Osteoblast (primary cell): ENCODE results near the gene LTB4R2. TPM values are rescaled to one million over a fixed set of nuclear protein-coding genes. Genes with fewer than 3 reads are reported as not detected.
A peak's percentile ranks its signal among the peaks of the same experiment; 100 is the strongest.

Experiments used
- DNase-seq: peaks from one replicate; pipeline ENCODE4 v3.0.0; 2011; ENCODE audit warnings: low spot score, mixed read lengths; ENCODE audit not compliant: insufficient read length; ENCODE audit errors: missing footprints
- H2AFZ ChIP-seq: 2 replicates; pipeline ENCODE4 v1.6.0; 2011; ENCODE audit warnings: mild to moderate bottlenecking, low read length
- H3K27ac ChIP-seq: 2 replicates; pipeline ENCODE4 v1.5.1; 2011; ENCODE audit warnings: mild to moderate bottlenecking, low read depth, low read length, moderate library complexity
- H3K27me3 ChIP-seq: 2 replicates; pipeline ENCODE4 v1.6.0; 2012; ENCODE audit warnings: mild to moderate bottlenecking, control low read depth, inconsistent platforms, low read length, moderate library complexity; ENCODE audit not compliant: insufficient read depth
- H3K36me3 ChIP-seq: 2 replicates; pipeline ENCODE4 v1.5.1; 2011; ENCODE audit warnings: mild to moderate bottlenecking, low read length, control low read depth, moderate library complexity; ENCODE audit not compliant: insufficient read depth
- H3K4me1 ChIP-seq: 2 replicates; pipeline ENCODE4 v1.5.1; 2011; ENCODE audit warnings: mild to moderate bottlenecking, low read length, control low read depth, moderate library complexity; ENCODE audit not compliant: insufficient read depth
- H3K4me2 ChIP-seq: 2 replicates; pipeline ENCODE4 v1.6.0; 2011; ENCODE audit warnings: mild to moderate bottlenecking, low read length; ENCODE audit not compliant: insufficient read depth
- H3K4me3 ChIP-seq: fragments of 200-600 bp; sonication (generic); 3 replicates; pipeline ENCODE4 v1.5.1; 2012; ENCODE audit warnings: mild to moderate bottlenecking, low read length, inconsistent platforms; ENCODE audit not compliant: insufficient read depth
- H3K79me2 ChIP-seq: 2 replicates; pipeline ENCODE4 v1.6.0; 2012; ENCODE audit warnings: mild to moderate bottlenecking, low read length, control low read depth, inconsistent platforms; ENCODE audit not compliant: insufficient read depth
- H3K9me3 ChIP-seq: 2 replicates; pipeline ENCODE4 v1.5.1; 2011; ENCODE audit warnings: low read depth, low read length, control low read depth
- H4K20me1 ChIP-seq: 2 replicates; pipeline ENCODE4 v1.6.0; 2012; ENCODE audit warnings: mild to moderate bottlenecking, low read length, control low read depth; ENCODE audit not compliant: insufficient read depth
- total RNA-seq: library from RNA; depleted of rRNA; stranded (reverse); fragments of >200 nt; gene quantifications from 2 replicates; pipeline ENCODE4 v1.2.3, GENCODE V29; 2012
- TF ChIP-seq, protein P1 (sequence below): IDR thresholded peaks from 2 replicates; pipeline ENCODE4 v1.5.1; 2011; ENCODE audit warnings: mild to moderate bottlenecking, low read depth, low read length, moderate library complexity; ENCODE audit errors: extremely low read depth

Gene LTB4R2
- total RNA-seq, 1 donor, result 5.1 TPM

DNA sequence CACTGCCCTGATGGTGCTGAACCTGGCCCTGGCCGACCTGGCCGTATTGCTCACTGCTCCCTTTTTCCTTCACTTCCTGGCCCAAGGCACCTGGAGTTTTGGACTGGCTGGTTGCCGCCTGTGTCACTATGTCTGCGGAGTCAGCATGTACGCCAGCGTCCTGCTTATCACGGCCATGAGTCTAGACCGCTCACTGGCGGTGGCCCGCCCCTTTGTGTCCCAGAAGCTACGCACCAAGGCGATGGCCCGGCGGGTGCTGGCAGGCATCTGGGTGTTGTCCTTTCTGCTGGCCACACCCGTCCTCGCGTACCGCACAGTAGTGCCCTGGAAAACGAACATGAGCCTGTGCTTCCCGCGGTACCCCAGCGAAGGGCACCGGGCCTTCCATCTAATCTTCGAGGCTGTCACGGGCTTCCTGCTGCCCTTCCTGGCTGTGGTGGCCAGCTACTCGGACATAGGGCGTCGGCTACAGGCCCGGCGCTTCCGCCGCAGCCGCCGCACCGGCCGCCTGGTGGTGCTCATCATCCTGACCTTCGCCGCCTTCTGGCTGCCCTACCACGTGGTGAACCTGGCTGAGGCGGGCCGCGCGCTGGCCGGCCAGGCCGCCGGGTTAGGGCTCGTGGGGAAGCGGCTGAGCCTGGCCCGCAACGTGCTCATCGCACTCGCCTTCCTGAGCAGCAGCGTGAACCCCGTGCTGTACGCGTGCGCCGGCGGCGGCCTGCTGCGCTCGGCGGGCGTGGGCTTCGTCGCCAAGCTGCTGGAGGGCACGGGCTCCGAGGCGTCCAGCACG lies 6.1 kb downstream of the LTB4R2 start:
- no peak overlapping the region for H3K4me3 ChIP-seq
- no peak overlapping the region for H3K4me2 ChIP-seq
- TF ChIP-seq, protein P1, sequence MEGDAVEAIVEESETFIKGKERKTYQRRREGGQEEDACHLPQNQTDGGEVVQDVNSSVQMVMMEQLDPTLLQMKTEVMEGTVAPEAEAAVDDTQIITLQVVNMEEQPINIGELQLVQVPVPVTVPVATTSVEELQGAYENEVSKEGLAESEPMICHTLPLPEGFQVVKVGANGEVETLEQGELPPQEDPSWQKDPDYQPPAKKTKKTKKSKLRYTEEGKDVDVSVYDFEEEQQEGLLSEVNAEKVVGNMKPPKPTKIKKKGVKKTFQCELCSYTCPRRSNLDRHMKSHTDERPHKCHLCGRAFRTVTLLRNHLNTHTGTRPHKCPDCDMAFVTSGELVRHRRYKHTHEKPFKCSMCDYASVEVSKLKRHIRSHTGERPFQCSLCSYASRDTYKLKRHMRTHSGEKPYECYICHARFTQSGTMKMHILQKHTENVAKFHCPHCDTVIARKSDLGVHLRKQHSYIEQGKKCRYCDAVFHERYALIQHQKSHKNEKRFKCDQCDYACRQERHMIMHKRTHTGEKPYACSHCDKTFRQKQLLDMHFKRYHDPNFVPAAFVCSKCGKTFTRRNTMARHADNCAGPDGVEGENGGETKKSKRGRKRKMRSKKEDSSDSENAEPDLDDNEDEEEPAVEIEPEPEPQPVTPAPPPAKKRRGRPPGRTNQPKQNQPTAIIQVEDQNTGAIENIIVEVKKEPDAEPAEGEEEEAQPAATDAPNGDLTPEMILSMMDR, result no peak
- H2AFZ ChIP-seq, result no peak overlapping the region
- no peaks in the 10 kb centered on the region for H3K79me2 ChIP-seq
- H4K20me1 ChIP-seq, result no peaks in the 10 kb centered on the region
- no peak overlapping the region for H3K27ac ChIP-seq
- peak; percentile 88 for DNase-seq
- no peaks in the 10 kb centered on the region for H3K9me3 ChIP-seq
- H3K4me1 ChIP-seq, result peaks cover 14% of the 10 kb centered on the region
- peaks cover 7% of the 10 kb centered on the region for H3K27me3 ChIP-seq
- H3K36me3 ChIP-seq, result no peaks in the 10 kb centered on the region

- no peaks in the 10 kb centered on the region for H3K36me3 ChIP-seq
- H3K4me1 ChIP-seq, result peaks cover 14% of the 10 kb centered on the region
- H3K9me3 ChIP-seq, result no peaks in the 10 kb centered on the region
- DNase-seq, result peak; percentile 73
- H3K27me3 ChIP-seq, result peaks cover 7% of the 10 kb centered on the region
- no peak overlapping the region for H3K4me3 ChIP-seq
- TF ChIP-seq, protein P1, result no peak
- H2AFZ ChIP-seq, result no peak overlapping the region
- H4K20me1 ChIP-seq, result no peaks in the 10 kb centered on the region
- no peak overlapping the region for H3K27ac ChIP-seq
- no peaks in the 10 kb centered on the region for H3K79me2 ChIP-seq
- H3K4me2 ChIP-seq, result no peak overlapping the region
Observed at GRCh38 chr14:24316597-24316950, 6.6 kb downstream of the LTB4R2 start.

DNA sequence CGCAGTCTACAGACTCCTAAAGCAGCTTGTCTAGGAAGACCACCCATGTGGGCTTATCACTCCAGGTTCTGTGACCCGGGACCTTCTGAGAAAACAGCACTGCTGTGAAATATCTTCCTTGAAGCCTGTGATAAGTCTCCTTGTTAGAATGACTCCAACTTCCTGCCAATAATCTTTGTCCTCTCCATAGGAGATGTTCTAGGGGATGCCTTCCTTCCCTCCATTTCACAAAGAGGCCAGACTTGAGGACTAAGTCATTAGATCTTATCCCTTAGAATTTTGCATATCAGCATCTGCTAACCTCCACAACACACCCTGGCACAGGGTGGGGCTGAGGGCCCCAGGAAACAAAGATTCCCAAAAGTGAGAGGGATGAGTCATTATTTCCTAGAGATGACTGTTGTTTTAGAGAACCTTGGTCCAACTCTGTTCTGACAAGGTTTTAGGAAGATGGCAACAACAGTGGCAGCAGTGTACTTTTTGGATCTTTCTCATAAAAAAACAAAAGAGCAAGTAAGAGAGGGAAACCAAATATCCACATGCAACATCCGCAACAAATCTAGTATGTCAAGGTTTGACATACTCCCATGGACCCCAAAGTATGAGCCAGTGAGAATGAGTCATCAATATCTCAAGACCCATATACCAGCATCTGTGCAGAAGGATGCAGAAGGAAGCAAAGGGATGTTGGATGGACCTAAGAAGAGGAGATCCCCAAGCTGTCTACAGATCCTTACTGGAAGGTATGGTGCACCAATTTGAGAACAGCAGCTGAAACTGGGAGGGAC lies 7.4 kb downstream of the LTB4R2 start:
- Histone ChIP-seq H3K79me2 (no peaks in the 10 kb centered on the region), H3K27ac (no peak overlapping the region), H3K36me3 (peaks cover under 1% of the 10 kb centered on the region), H3K4me3 (no peak overlapping the region), H3K4me2 (no peak overlapping the region), H3K9me3 (no peaks in the 10 kb centered on the region), H3K27me3 (peaks cover 7% of the 10 kb centered on the region), H4K20me1 (no peaks in the 10 kb centered on the region), H3K4me1 (peaks cover 8% of the 10 kb centered on the region), H2AFZ (no peak overlapping the region)
- DNase-seq, result peak; percentile 88
- TF ChIP-seq, protein P1, result no peak

GRCh38 chr14:24321212-24321975 lies 11.5 kb downstream of the LTB4R2 start:
- H3K4me2 ChIP-seq, result no peak overlapping the region
- no peaks in the 10 kb centered on the region for H3K9me3 ChIP-seq
- no peak overlapping the region for H3K27ac ChIP-seq
- peaks cover 7% of the 10 kb centered on the region for H3K27me3 ChIP-seq
- H3K4me3 ChIP-seq, result no peak overlapping the region
- peaks cover 11% of the 10 kb centered on the region for H3K36me3 ChIP-seq
- H3K4me1 ChIP-seq, result peaks cover 8% of the 10 kb centered on the region
- no peaks in the 10 kb centered on the region for H3K79me2 ChIP-seq
- H4K20me1 ChIP-seq, result peaks cover 4% of the 10 kb centered on the region
- no peak overlapping the region for H2AFZ ChIP-seq
- TF ChIP-seq, protein P1, result no peak
- no peak for DNase-seq
